H1 (cell line): ENCODE results near the gene WDR49. TPM values are rescaled to one million over a fixed set of nuclear protein-coding genes. Genes with fewer than 3 reads are reported as not detected.

ENCODE experiments used
- CTCF ChIA-PET: fragments of 300-600 bp; sonication (Branson Sonifier 250); formaldehyde crosslinking; loops from one replicate; lab custom pipeline; 2021; ENCODE audit not compliant: partially characterized antibody; lab: Charles Lee
- POLR2A ChIA-PET: fragments of 300-600 bp; sonication (Branson Sonifier 250); formaldehyde crosslinking; loops from one replicate; lab custom pipeline; 2021; ENCODE audit warnings: inconsistent platforms; ENCODE audit not compliant: partially characterized antibody; lab: Charles Lee
- DNase-seq, 2 experiments: peaks; one replicate each; pipeline versions ENCODE4 v3.0.0 to v3.0.0-alpha.2; 2010 to 2022; ENCODE audit warnings: low spot score in 2 of 2, low read depth in 1 of 2, mixed read lengths in 1 of 2
- FAIRE-seq: peaks from 2 replicates; lab custom pipeline; 2011; peaks lifted over from hg19 to GRCh38; lab: Jason Lieb, UNC
- H2AFZ ChIP-seq: 2 replicates; pipeline ENCODE4 v1.8.1; 2012; ENCODE audit warnings: low read length, inconsistent platforms
- H2AK5ac ChIP-seq: 2 replicates; pipeline ENCODE4 v1.6.1; 2013; ENCODE audit warnings: low read depth, low read length
- H2BK120ac ChIP-seq: replicated peaks from 2 replicates; pipeline ENCODE3; 2013; ENCODE audit warnings: low read depth, low read length, inconsistent platforms
- H2BK12ac ChIP-seq: 2 replicates; pipeline ENCODE4 v1.6.1; 2013; ENCODE audit warnings: low read depth, low read length
- H2BK15ac ChIP-seq: 2 replicates; pipeline ENCODE4 v1.6.1; 2013; ENCODE audit warnings: low read length
- H2BK20ac ChIP-seq: 2 replicates; pipeline ENCODE4 v1.6.1; 2013; ENCODE audit warnings: low read length
- H2BK5ac ChIP-seq: 2 replicates; pipeline ENCODE4 v1.6.1; 2013; ENCODE audit warnings: low read depth, low read length
- H3K14ac ChIP-seq: 2 replicates; pipeline ENCODE4 v1.6.1; 2013; ENCODE audit warnings: inconsistent platforms; ENCODE audit not compliant: insufficient read length
- H3K18ac ChIP-seq: 2 replicates; pipeline ENCODE4 v1.6.1; 2013; ENCODE audit warnings: low read length; ENCODE audit errors: extremely low read depth
- H3K23ac ChIP-seq: 2 replicates; pipeline ENCODE4 v1.6.1; 2013; ENCODE audit warnings: inconsistent platforms; ENCODE audit not compliant: insufficient read length
- H3K23me2 ChIP-seq: 2 replicates; pipeline ENCODE4 v1.6.1; 2013; ENCODE audit warnings: low read depth, low read length
- H3K27ac ChIP-seq: 2 replicates; pipeline ENCODE4 v1.6.1; 2011; ENCODE audit warnings: low read depth, low read length, inconsistent platforms
- H3K27me3 ChIP-seq, 4 experiments: replicated peaks in 1 of 4; 1 replicate in 1 of 4; 2 replicates in 3 of 4; pipeline versions ENCODE4 v1.6.1 to v1.8.1; 2011 to 2013; ENCODE audit warnings: low read length in 3 of 4, mild to moderate bottlenecking in 3 of 4, inconsistent platforms in 2 of 4, mixed read lengths in 2 of 4, moderate library complexity in 1 of 4; ENCODE audit not compliant: control insufficient read depth in 3 of 4, insufficient read depth in 3 of 4; ENCODE audit errors: extremely low read depth in 1 of 4
- H3K36me3 ChIP-seq, 4 experiments: 2 replicates each; pipeline versions ENCODE4 v1.6.1 to v1.8.1; 2011 to 2013; ENCODE audit warnings: mild to moderate bottlenecking in 4 of 4, low read length in 3 of 4, moderate library complexity in 2 of 4, control low read depth in 1 of 4, inconsistent platforms in 1 of 4; ENCODE audit not compliant: insufficient read depth in 4 of 4, control insufficient read depth in 2 of 4
- H3K4ac ChIP-seq: replicated peaks from 2 replicates; pipeline ENCODE3; 2013; ENCODE audit warnings: low read length, low read depth, mixed read lengths, inconsistent platforms; ENCODE audit not compliant: insufficient read length
- H3K4me1 ChIP-seq, 4 experiments: replicated peaks in 1 of 4; 1 replicate in 1 of 4; 2 replicates in 3 of 4; pipeline versions ENCODE4 v1.6.1 to v1.8.1; 2011 to 2013; ENCODE audit warnings: low read length in 3 of 4, inconsistent platforms in 2 of 4, mixed read lengths in 1 of 4; ENCODE audit not compliant: insufficient read depth in 4 of 4, control insufficient read depth in 3 of 4
- H3K4me2 ChIP-seq, 2 experiments: 2 replicates each; pipeline versions ENCODE4 v1.6.1 to v1.8.1; 2011 to 2013; ENCODE audit warnings: low read depth in 2 of 2, low read length in 2 of 2, control low read depth in 1 of 2, inconsistent platforms in 1 of 2, mild to moderate bottlenecking in 1 of 2; ENCODE audit not compliant: insufficient read depth in 1 of 2
- H3K4me3 ChIP-seq, 4 experiments: fragments of 200-600, 300-600 bp in 1 of 4; sonication (generic), shearing (Covaris generic), sonication (Bioruptor Twin) in 1 of 4; 2 replicates each; pipeline versions ENCODE4 v1.5.1 to v1.8.1; 2011 to 2016; ENCODE audit warnings: low read length in 4 of 4, low read depth in 3 of 4, control low read depth in 2 of 4, inconsistent platforms in 2 of 4, mild to moderate bottlenecking in 2 of 4, mixed read lengths in 1 of 4, moderate library complexity in 1 of 4; ENCODE audit not compliant: insufficient read depth in 2 of 4; ENCODE audit errors: extremely low read depth in 1 of 4
- H3K56ac ChIP-seq: replicated peaks from 2 replicates; pipeline ENCODE3; 2013; ENCODE audit warnings: low read depth, mild to moderate bottlenecking, mixed read lengths, low read length, inconsistent platforms; ENCODE audit not compliant: insufficient read length
- H3K79me1 ChIP-seq: 2 replicates; pipeline ENCODE4 v1.6.1; 2013; ENCODE audit warnings: low read depth, low read length, control low read depth
- H3K79me2 ChIP-seq, 2 experiments: 2 replicates each; pipeline versions ENCODE4 v1.6.1 to v1.8.1; 2012 to 2013; ENCODE audit warnings: low read length in 2 of 2, mild to moderate bottlenecking in 2 of 2, inconsistent platforms in 1 of 2; ENCODE audit not compliant: insufficient read depth in 2 of 2, control insufficient read depth in 1 of 2
- H3K9ac ChIP-seq, 4 experiments: replicated peaks in 1 of 4; 1 replicate in 1 of 4; 2 replicates in 3 of 4; pipeline versions ENCODE4 v1.6.1 to v1.8.1; 2011 to 2013; ENCODE audit warnings: low read depth in 3 of 4, low read length in 3 of 4, control low read depth in 2 of 4, mild to moderate bottlenecking in 2 of 4, moderate library complexity in 2 of 4, inconsistent platforms in 1 of 4; ENCODE audit errors: extremely low read depth in 1 of 4
- H3K9me3 ChIP-seq, 2 experiments: 2 replicates each; pipeline versions ENCODE4 v1.6.1 to v1.8.1; 2012 to 2013; ENCODE audit warnings: mild to moderate bottlenecking in 2 of 2, moderate library complexity in 2 of 2, control low read depth in 1 of 2, inconsistent platforms in 1 of 2, low read depth in 1 of 2, low read length in 1 of 2, mixed read lengths in 1 of 2; ENCODE audit not compliant: insufficient read depth in 2 of 2
- H4K20me1 ChIP-seq, 2 experiments: replicated peaks in 1 of 2; 2 replicates each; pipeline versions ENCODE3 to v1.8.1; 2011 to 2013; ENCODE audit warnings: inconsistent platforms in 2 of 2, low read length in 2 of 2, mild to moderate bottlenecking in 1 of 2; ENCODE audit not compliant: insufficient read depth in 2 of 2, control insufficient read depth in 1 of 2
- H4K5ac ChIP-seq: 2 replicates; pipeline ENCODE4 v1.6.1; 2013; ENCODE audit warnings: low read length, low read depth, mixed read lengths, inconsistent platforms; ENCODE audit not compliant: insufficient read length
- H4K8ac ChIP-seq: 2 replicates; pipeline ENCODE4 v1.8.0; 2013; ENCODE audit warnings: mild to moderate bottlenecking, moderate library complexity, low read length, inconsistent platforms; ENCODE audit not compliant: insufficient read depth; ENCODE audit errors: extremely low read depth
- H4K91ac ChIP-seq: replicated peaks from 2 replicates; pipeline ENCODE3; 2013; ENCODE audit warnings: low read length, mixed read lengths, inconsistent platforms; ENCODE audit not compliant: insufficient read length
- ASH2L ChIP-seq: fragments of 200-600, 300-600 bp; sonication (generic); IDR thresholded peaks from one replicate; pipeline ENCODE4 v1.7.1; 2017; ENCODE audit warnings: low read length
- JUND ChIP-seq: IDR thresholded peaks from 2 replicates; pipeline ENCODE4 v1.6.1; 2011; ENCODE audit warnings: mild to moderate bottlenecking, improper control_type of control experiment, low read length
- MAFK ChIP-seq: IDR thresholded peaks from 2 replicates; pipeline ENCODE4 v1.6.1; 2012; ENCODE audit warnings: low read depth, mild to moderate bottlenecking, improper control_type of control experiment, low read length
- RAD21 ChIP-seq, 2 experiments: IDR thresholded peaks in 1 of 2; conservative IDR thresholded peaks in 1 of 2; 2 replicates each; pipeline ENCODE4 v1.6.1; 2011; ENCODE audit warnings: low read depth in 2 of 2, low read length in 2 of 2, improper control_type of control experiment in 1 of 2, inconsistent platforms in 1 of 2, mild to moderate bottlenecking in 1 of 2, moderate library complexity in 1 of 2
- WGBS, 2 experiments: shearing (Covaris generic) in 1 of 2; methylation state at CpG; one replicate each; pipeline versions ENCODE4 v1.1.6 to v1.1.7; 2013 to 2015; ENCODE audit warnings: low lambda C conversion rate in 2 of 2, mixed read lengths in 2 of 2, inconsistent platforms in 1 of 2, low coverage in 1 of 2, missing lambda C conversion rate in 1 of 2; ENCODE audit not compliant: insufficient replicate concordance in 2 of 2, insufficient coverage in 1 of 2, insufficient read length in 1 of 2; ENCODE audit errors: extremely low coverage in 1 of 2, missing lambda C conversion rate in 1 of 2; 5-methylcytosine and 5-hydroxymethylcytosine counted together
- polyA plus RNA-seq, 7 experiments: library from polyadenylated mRNA; depleted of rRNA in 3 of 7; stranded (reverse) in 5 of 7; unstranded in 2 of 7; fragments of >200 nt in 5 of 7; fragments of 200-250 nt in 2 of 7; gene quantifications; 1 replicate in 5 of 7; 2 replicates in 1 of 7; 4 replicates in 1 of 7; pipeline versions ENCODE4 v1.2.1 to v1.2.3, GENCODE V29; 2011 to 2013; ENCODE audit warnings: missing spikeins in 2 of 7, mixed read lengths in 2 of 7
- total RNA-seq: library from RNA; stranded (reverse); fragmentation: NEBNext Ultra II Directional; extraction: Animal tissue kit (Norgen Biotek cat#: 25700); gene quantifications from 2 replicates; pipeline ENCODE4 v1.2.1, GENCODE V29; 2021

WDR49 gene
- total and polyA plus RNA-seq, 2 of the 8 experiments (the other 6 are each of a cell fraction or from before 2014, with no cell fraction given), result 0.50 to 1.7 TPM

DNA sequence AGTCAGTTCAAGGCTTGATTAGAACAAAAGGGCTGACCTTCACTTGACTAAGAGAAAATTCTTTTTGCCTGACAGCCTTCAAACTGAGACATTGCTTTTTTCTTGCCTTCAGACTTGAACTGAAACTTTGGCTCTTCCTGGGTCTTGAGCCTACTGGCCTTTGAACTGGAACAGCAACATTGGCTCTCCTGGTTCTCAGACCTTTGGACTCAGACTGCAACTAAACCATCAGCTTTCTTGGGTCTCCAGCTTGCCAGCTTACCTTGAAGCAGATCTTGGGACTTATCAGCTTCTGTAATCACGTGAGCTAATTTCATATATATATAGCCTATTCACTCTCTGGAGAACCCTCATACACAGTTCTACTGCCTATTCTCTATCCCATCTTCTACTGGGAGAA, 19.5 kb upstream of the WDR49 start:
- no peak overlapping the region for H2AFZ ChIP-seq
- no peak overlapping the region for H3K27ac ChIP-seq
- no peak overlapping the region for H4K5ac ChIP-seq
- no peak overlapping the region for H3K14ac ChIP-seq
- no peak overlapping the region for H2AK5ac ChIP-seq
- H3K9me3 ChIP-seq, result peaks cover 0 to 5% of the 10 kb centered on the region in 2 experiments; a peak in 1 of 4 replicates
- H3K4ac ChIP-seq, result no peak overlapping the region
- H4K91ac ChIP-seq, result no peak overlapping the region
- no peak overlapping the region for H2BK12ac ChIP-seq
- H3K56ac ChIP-seq, result no peak overlapping the region
- 100% methylated on average over 1 of the region's 1 CpG; no CpG with 5 or more reads in 1 of the 2 experiments for WGBS, 2 experiments
- no peak overlapping the region for H2BK5ac ChIP-seq
- ChIA-PET CTCF (interaction anchor here (1.0 to 4.4 kb wide), 2 partner anchors 11 to 68 kb away, joined by 5 to 28 read pairs; no protein-coding TSS in a partner anchor), POLR2A (interaction anchor here (1.4 kb wide), 1 partner anchor 16 kb away, joined by 3 read pairs; no protein-coding TSS in a partner anchor)
- no peak overlapping the region for H2BK20ac ChIP-seq
- H3K79me2 ChIP-seq, result no peaks in the 10 kb centered on the region
- no peaks in the 10 kb centered on the region for H3K4me1 ChIP-seq
- no peak overlapping the region for H3K18ac ChIP-seq
- no peak overlapping the region for H2BK120ac ChIP-seq
- no peaks in the 10 kb centered on the region for H4K20me1 ChIP-seq
- H3K4me2 ChIP-seq, result no peak overlapping the region
- DNase-seq (no peak), FAIRE-seq (no peak)
- H4K8ac ChIP-seq, result no peak overlapping the region
- no peak overlapping the region for H3K23ac ChIP-seq
- H3K4me3 ChIP-seq, result no peak overlapping the region
- no peaks in the 10 kb centered on the region for H3K79me1 ChIP-seq
- no peaks in the 10 kb centered on the region for H3K27me3 ChIP-seq
- no peak overlapping the region for H2BK15ac ChIP-seq
- H3K36me3 ChIP-seq, result peaks cover 0 to 39% (median 15%) of the 10 kb centered on the region in 4 experiments; a peak in 4 of 8 replicates
- no peaks in the 10 kb centered on the region for H3K23me2 ChIP-seq
- no peak overlapping the region for H3K9ac ChIP-seq
- TF ChIP-seq MAFK (no peak), RAD21 (IDR thresholded peaks at IDR 0.05 in 1 of 2, conservative IDR thresholded peaks at IDR 0.05 in 1 of 2; ENCODE audit: low read depth in 2 of 2, low read length in 2 of 2) (no peak), JUND (no peak), ASH2L (no peak)
